Left hindlimb (tissue), 1 donor: ENCODE data around the gene ZNF85.
"Not testable (repeated sequence)": the region's sequence is repeated elsewhere in the genome, so short reads cannot be mapped to it uniquely, and the experiment has no call there.

Experiments
- DNase-seq: peaks from one replicate; pipeline ENCODE4 v3.0.0-alpha.2; 2018

Gene ZNF85

GRCh38 chr19:20923077-20923871, at the start of gene ZNF85:
TSS of gene ZNF85 (plus strand) at chr19:20923251. CDS start at chr19:20923401, 150 bp downstream.
- peak; percentile 94 for DNase-seq

GRCh38 chr19:20879501-20879900, 43.5 kb upstream of the ZNF85 start:
- DNase-seq: no peak

DNA sequence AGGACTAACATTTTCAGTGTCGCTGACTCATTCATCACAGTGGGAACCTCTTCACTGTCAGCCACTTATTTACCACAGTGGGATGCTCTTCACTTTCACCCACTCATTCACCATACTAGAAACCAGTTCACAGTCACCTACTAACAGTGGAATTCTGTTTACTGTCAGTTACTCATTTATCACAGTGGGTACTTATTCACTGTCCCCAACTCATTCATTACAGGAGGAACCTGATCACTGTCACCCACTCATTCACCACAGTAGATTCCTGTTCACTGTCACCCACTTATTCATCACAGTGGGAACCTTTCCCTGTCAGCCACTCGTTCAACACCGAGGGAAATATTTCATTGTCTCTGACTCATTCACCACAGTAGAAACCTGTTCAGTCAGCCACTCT, 10.1 kb upstream of the ZNF85 start:
- DNase-seq: no peak

DNA sequence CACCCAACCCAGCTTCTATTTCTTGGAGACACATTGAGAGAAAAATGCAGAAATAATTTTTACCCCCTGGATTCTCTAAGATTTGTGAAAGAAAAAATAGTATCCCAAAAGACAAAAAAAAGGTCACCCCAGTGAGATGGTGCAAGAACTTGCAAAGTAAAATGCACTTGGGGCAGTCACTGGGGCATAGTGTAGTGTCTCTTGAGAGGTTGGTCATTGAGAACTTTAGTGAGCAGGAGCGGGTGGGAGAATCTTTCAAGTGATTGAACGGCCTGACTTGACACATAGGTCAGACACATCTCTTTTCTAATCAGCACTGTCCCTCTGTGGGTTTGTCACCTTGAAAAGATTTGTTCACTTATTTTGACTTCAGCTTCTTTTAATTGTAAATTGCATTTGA, 2.4 kb downstream of the ZNF85 start:
- no peak for DNase-seq

GRCh38 chr19:20926796-20927195, 3.7 kb downstream of the ZNF85 start:
- DNase-seq: no peak

GRCh38 chr19:20928371-20928770, 5.3 kb downstream of the ZNF85 start:
- DNase-seq: no peak

GRCh38 chr19:20936322-20936947, 13.4 kb downstream of the ZNF85 start:
- not testable (repeated sequence) for DNase-seq

DNA sequence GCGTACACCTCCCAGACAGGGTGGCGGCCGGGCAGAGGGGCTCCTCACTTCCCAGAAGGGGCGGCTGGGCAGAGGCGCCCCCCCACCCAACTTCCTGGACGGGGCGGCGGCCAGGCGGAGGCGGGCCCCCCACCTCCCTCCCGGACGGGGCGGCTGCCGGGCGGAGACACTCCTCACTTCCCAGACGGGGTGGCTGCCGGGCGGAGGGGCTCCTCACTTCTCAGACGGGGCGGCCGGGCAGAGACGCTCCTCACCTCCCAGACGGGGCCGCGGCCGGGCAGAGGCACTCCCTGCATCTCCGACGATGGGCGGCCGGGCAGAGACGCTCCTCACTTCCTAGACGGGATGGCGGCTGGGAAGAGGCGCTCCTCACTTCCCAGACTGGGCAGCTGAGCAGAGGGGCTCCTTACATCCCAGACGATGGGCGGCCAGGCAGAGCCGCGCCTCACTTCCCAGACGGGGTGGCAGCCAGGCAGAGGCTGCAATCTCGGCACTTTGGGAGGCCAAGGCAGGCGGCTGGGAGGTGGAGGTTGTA, 29.6 kb downstream of the ZNF85 start:
- not testable (repeated sequence) for DNase-seq

- no peak for DNase-seq
Measured at GRCh38 chr19:20964798-20965197, 41.7 kb downstream of the ZNF85 start.

GRCh38 chr19:20968092-20968491, 45.0 kb downstream of the ZNF85 start:
- DNase-seq: no peak

DNA sequence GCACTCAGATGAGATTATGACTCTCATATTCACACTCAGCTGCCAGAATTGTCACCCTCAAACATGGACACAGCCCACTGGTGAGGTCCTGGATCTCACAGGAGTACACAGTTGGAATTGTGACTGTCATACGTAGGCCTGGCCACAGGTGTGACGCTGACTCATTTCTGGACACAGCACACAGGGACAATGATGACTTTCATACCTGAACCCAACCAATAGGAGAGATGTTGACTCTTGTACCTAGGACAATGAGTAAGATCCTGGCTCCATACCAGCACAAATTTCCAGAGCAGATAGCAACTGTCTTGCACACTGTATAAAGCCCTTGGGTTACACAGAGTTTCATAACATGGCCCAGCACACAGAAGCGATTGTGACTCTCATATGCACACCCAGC, 46.4 kb downstream of the ZNF85 start:
- DNase-seq: no peak

DNA sequence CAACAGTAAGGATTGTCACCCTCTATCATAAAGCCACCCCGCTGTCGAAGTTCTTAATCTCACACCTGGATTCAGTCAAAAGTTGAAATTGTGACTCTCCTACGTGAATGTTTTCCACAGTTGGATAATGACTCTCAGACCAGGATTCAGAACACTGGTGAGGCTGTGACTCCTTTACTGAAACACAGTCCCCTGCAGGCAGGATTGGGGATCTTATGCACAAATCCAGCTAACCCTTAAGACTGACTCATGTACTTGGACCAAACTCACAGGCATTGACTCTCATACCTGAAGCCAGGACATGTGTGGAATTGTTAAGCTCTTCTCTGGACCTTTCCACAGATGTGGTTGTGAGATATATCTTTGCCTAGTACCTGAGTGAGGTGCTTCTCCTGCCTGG, 46.8 kb downstream of the ZNF85 start:
- no peak for DNase-seq

- not testable (repeated sequence) for DNase-seq
Measured at GRCh38 chr19:20992788-20993187, 69.7 kb downstream of the ZNF85 start.

DNA sequence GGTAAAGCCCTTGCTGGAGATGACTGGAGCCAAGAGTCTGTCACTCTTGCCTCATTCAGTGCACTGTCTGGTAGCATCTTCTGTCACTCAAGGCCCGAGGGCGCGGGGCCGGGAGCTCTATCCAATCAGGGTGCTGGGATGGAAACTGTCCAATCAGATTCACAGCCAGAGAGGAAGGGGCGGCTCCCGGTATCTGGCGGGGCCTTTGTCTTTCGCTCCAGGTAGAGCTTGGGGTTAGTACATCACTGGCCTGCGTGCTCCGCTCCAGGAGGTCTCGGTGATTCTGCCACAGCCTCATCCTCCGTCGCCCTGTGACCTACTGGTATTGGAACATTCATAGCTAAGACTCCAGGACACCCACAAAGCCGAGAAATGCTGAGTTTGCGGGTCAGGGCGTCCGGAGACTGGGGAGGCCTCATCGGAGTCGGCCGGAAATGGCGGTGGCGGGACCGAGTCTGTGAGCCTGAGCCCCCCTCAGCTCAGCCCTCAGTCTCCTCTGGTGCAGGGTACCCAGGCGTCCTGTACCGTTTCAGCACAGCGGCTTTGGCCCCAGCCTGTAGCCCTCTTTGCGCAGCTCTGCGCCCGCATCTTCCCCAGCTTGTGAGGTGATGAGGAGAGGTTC, 76.8 kb downstream of the ZNF85 start:
- peak; percentile 94 for DNase-seq
